ENCODE measurements around the gene STIM2. TPM values are rescaled to one million over a fixed set of nuclear protein-coding genes. Genes with fewer than 3 reads are reported as not detected.

STIM2 gene
- total and polyA plus RNA-seq, 9 of the 15 experiments (the other 6 are each of a cell fraction or from before 2014, with no cell fraction given): 7.2 to 26.8 (median 15.4) TPM

DNA sequence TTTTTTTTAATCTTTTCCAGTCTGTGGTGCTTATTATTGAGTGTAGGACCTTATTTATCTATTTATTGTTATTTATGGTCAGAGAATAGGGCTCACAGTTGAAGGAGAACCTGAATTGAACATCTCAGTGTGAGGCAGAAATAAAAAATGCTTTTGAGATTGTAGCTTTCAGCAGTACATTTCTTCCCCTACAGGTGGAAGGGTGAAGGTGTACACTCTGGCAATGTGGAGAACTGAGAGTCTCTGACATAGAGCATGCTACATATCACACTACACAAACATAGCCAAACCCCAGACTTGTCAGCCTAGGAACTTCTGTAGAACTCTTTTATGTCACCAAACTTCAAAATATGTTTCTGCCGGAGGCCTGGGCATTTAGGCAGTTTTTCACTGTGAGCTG, 140.2 kb downstream of the STIM2 start (continued):
- peak in 1 of 2 experiments; percentile 40; a peak in 2 of 4 replicates for TF ChIP-seq RAD21 (CRISPR knock-in tag; conservative IDR thresholded peaks at IDR 0.05 in 1 of 2, IDR thresholded peaks at IDR 0.05 in 1 of 2)

DNA sequence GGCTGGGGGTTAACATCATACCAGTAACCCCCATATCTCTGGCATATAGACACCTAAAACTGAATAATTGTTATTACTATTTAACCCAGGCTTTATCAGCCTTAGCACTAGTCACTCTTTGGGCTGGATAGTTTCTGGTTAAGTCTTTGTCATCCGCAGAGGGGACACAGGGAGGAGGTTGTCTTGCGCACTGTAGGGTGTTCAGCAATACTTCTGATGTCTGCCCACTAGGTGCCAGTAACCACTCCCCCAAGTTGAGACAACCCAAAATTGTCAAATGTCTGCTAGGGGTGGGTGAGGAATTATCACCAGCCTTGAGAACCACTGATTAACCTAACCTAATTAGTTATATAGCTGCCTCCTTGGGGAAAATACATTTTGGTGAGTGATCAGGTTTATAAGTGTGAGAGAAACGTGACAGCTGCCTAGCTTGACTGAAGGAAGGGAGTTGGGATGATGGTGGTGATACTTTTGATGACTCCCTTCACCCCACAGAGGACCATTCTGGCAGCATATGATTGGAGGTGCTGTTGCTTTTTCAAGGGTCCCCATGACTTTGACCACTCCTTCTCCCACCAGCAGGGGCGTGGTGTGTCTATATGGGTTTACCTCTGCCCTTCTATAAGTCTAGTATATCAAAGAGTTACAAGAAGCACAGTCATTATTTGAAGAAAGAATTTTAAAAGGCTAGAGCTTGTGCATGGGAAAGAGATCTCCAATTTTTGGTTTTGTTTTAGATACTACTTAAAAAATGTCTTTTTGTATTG, 140.9 kb downstream of the STIM2 start:
- no peak for DNase-seq (ENCODE audit: extremely low read depth in 1 of 4, low spot score in 3 of 4)
- no peaks in the 10 kb centered on the region for H3K9me1 ChIP-seq (ENCODE audit: control insufficient read depth, insufficient read depth, low read length)
- no peaks in the 10 kb centered on the region for H3K27me3 ChIP-seq (ENCODE audit: control insufficient read depth in 2 of 2, insufficient read depth in 2 of 2, low read length in 2 of 2)
- intact Hi-C loops (cut with micrococcal nuclease) (no loop called here), in situ Hi-C loops (cut with MboI) (no loop called here)
- no peaks in the 10 kb centered on the region for H3K9me3 ChIP-seq (replicated peaks; ENCODE audit: control insufficient read depth, insufficient read depth, low read depth, low read length)
- no peak overlapping the region for H3K4me3 ChIP-seq
- TF ChIP-seq ARID2 (IDR thresholded peaks at IDR 0.05) (no peak), E2F3 (CRISPR knock-in tag; IDR thresholded peaks at IDR 0.05) (no peak)
- TF ChIP-seq, protein P1, sequence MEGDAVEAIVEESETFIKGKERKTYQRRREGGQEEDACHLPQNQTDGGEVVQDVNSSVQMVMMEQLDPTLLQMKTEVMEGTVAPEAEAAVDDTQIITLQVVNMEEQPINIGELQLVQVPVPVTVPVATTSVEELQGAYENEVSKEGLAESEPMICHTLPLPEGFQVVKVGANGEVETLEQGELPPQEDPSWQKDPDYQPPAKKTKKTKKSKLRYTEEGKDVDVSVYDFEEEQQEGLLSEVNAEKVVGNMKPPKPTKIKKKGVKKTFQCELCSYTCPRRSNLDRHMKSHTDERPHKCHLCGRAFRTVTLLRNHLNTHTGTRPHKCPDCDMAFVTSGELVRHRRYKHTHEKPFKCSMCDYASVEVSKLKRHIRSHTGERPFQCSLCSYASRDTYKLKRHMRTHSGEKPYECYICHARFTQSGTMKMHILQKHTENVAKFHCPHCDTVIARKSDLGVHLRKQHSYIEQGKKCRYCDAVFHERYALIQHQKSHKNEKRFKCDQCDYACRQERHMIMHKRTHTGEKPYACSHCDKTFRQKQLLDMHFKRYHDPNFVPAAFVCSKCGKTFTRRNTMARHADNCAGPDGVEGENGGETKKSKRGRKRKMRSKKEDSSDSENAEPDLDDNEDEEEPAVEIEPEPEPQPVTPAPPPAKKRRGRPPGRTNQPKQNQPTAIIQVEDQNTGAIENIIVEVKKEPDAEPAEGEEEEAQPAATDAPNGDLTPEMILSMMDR (IDR thresholded peaks at IDR 0.05 in 2 of 3, conservative IDR thresholded peaks at IDR 0.05 in 1 of 3; ENCODE audit: insufficient read depth in 2 of 3, low read depth in 1 of 3, low read length in 3 of 3): 0 out of 6 replicates have a peak, but pooled peaks of 1 of the 3 experiments have one; percentile 1
- no peak overlapping the region for H2AFZ ChIP-seq (ENCODE audit: low read depth, low read length)
- no TSS peak for BruUV-seq (replicated peaks)
- no peaks in the 10 kb centered on the region for H3K4me1 ChIP-seq (replicated peaks in 1 of 2; ENCODE audit: control insufficient read depth in 2 of 2, insufficient read depth in 2 of 2, low read length in 2 of 2)
- FAIRE-seq: no peak
- WGBS (ENCODE audit: insufficient coverage, low coverage, missing lambda C conversion rate): 85% methylated on average over 4 of the region's 4 CpGs
- POLR2A ChIA-PET: no interaction called here
- CTCF ChIA-PET (ENCODE audit: low intra/inter-chr PET ratio): no interaction called here
- ATAC-seq: peak; percentile 53; the same call in 2 of the 3 replicates
- no peak overlapping the region for H3K9ac ChIP-seq (ENCODE audit: insufficient read depth in 1 of 2, low read depth in 2 of 2, low read length in 2 of 2)
- H3K36me3 ChIP-seq (ENCODE audit: control insufficient read depth, insufficient read depth, low read length): no peaks in the 10 kb centered on the region; the same call in 2 of the 3 replicates
- H3K79me2 ChIP-seq (ENCODE audit: control insufficient read depth, insufficient read depth, low read length): no peaks in the 10 kb centered on the region
- H3K4me2 ChIP-seq (ENCODE audit: insufficient read depth, low read length): no peak overlapping the region
- H4K20me1 ChIP-seq (replicated peaks; ENCODE audit: control insufficient read depth, insufficient read depth, low read length): no peaks in the 10 kb centered on the region
- H3K27ac ChIP-seq (ENCODE audit: extremely low read depth, low read depth, low read length): no peak overlapping the region

Data from K562 (cell line).